IPS-NIHi11 (cell line): ENCODE measurements around the gene DYNC1I1.

Source experiments
- DNase-seq: peaks from one replicate; pipeline ENCODE4 v3.0.0; 2012; ENCODE audit warnings: mixed read lengths, low spot score

DYNC1I1 gene

DNA sequence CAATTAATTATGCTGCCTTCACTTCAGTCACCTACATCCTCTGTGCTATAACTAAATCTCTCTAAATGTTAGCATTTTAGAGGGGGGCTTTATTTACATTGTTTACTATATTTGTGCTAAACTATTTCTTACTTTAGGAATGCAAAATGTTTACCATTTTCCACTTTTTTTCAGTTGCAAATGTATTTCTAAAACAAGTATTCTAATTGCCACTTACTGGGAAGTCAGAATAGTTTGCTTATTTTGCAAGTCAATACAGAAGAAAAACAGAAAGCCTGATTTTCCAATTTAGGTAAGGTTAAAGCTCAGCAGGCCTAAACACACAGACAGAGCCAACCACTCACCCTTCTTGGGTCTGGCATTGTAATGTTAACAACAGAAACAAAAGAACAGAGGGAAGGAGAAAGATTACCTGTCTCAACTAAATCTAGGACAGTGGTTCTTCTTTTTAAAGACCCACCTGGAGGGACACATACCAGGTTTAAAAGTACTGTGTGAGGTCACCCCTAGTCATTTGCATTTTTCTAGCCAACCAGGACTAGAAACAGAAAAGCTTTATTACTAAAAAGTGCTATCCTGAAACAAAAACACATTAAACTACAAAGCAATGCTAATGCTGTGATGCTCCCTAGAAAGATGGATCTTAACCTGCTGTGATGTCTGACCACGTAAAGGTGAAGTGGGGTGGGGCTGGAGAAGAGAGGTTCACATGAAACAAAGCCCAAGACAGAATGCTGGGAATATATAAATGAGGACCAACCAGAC is 371.3 kb downstream of the DYNC1I1 start:
- DNase-seq = peak; percentile 43

DNA sequence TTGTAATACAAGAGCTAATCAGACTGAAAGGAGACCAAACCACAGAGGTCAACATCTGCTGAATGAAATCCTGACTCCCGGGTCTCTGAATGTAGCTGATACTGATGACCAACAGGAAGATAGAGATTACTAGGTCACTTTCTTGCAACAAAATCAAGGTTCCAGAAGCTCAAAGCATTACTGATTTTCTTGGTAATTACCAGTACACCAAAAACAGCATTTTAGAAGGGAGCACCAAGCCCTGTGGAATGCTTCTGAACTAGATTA is 371.8 kb downstream of the DYNC1I1 start:
- no peak for DNase-seq
